ENCODE results near the gene XPR1. TPM values are rescaled to one million over a fixed set of nuclear protein-coding genes. Genes with fewer than 3 reads are reported as not detected.
A peak's percentile ranks its signal among the peaks of the same experiment; 100 is the strongest.

Gene XPR1
- total and polyA plus RNA-seq, 8 donors, result 0.92 to 27.0 (median 4.5) TPM

DNA sequence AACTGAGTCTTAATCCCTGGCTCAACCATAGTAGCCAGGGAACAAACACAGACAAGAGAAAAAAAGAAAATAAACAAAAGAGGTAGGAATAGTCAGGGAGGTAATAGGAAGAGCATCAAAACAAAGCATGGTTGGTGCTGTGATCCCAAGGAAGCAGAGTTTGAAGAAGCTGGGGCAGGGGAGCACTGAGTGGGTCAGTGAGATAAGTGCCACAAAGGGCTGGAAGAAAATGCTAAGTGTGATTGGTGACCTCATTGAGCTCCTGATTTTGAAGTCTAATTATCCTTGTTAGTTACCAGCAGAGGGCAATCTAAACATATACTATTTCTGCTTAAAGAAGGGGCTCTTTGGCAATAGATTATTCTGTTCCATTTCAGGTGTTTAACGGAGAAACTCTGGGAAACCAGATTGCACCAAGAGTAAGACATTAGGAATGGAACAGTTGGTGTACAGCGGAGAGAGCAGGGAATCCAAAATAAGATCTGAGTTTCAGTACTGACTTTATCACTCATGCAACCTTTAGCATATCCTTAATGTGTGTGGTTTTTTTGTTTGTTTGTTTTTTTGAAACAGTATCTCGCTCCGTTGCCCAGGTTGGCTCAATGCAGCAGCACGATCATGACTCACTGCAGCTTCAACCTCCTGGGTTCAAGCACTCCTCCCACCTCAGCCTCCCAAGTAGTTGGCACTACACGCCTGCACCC lies 250.1 kb downstream of the XPR1 start:
- Histone ChIP-seq H3K9me3 (no peaks in the 10 kb centered on the region), H3K27ac (no peak overlapping the region), H3K4me3 (no peak overlapping the region), H3K4me1 (peaks cover 0 to 8% (median 0%) of the 10 kb centered on the region in 4 donors), H3K36me3 (peaks cover 0 to 40% (median 18%) of the 10 kb centered on the region in 4 donors), H3K27me3 (no peaks in the 10 kb centered on the region)
- peak in 1 of 2 donors; percentile 70 for DNase-seq
- TF ChIP-seq EP300 (IDR thresholded peaks at IDR 0.05) (no peak), POLR2AphosphoS5 (IDR thresholded peaks at IDR 0.05) (no peak), POLR2A (IDR thresholded peaks at IDR 0.05) (no peak)
- TF ChIP-seq, protein P1, sequence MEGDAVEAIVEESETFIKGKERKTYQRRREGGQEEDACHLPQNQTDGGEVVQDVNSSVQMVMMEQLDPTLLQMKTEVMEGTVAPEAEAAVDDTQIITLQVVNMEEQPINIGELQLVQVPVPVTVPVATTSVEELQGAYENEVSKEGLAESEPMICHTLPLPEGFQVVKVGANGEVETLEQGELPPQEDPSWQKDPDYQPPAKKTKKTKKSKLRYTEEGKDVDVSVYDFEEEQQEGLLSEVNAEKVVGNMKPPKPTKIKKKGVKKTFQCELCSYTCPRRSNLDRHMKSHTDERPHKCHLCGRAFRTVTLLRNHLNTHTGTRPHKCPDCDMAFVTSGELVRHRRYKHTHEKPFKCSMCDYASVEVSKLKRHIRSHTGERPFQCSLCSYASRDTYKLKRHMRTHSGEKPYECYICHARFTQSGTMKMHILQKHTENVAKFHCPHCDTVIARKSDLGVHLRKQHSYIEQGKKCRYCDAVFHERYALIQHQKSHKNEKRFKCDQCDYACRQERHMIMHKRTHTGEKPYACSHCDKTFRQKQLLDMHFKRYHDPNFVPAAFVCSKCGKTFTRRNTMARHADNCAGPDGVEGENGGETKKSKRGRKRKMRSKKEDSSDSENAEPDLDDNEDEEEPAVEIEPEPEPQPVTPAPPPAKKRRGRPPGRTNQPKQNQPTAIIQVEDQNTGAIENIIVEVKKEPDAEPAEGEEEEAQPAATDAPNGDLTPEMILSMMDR (IDR thresholded peaks at IDR 0.05), result peak in 4 of 7 experiments; percentile 5 to 49 (median 37)
- 42 to 65% (median 51%) methylated on average over 6 of the region's 6 CpGs for WGBS, 5 donors
- intact Hi-C loops (cut with DNase I; ENCODE audit: low total_unique reads), result loop anchor here (10.0 kb wide), 1 partner anchor 263 kb away; no protein-coding TSS in a partner anchor

DNA sequence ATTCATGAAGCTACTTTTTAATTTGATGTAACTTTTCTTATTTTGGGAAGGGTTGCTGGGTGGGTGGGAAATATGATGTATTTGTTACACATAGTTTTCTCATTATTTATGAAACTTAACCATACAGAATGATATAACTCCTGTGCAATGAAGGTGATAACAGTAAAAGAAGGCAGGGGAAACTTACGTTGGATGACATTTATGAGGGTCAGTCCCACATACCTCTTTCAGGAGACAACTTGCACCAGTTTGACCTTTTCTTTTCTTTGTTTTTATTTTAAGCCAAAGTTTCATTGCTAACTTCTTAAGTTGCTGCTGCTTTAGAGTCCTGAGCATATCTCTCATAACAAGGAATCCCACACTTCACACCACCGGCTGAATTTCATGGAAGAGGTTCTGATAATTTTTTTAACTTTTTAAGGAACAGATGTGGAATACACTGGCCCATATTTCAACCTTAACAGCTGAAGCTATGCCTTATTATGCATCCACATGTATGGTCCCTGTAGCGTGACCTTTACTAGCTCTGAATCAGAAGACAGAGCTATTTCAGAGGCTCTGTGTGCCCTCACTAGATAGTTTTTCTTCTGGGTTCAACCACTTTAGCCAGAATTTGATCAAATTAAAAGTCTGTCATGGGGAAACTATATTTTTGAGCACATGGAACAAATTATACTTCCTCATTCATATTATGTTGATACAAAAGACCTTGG lies 252.9 kb downstream of the XPR1 start:
- TF ChIP-seq EP300 (IDR thresholded peaks at IDR 0.05) (no peak), POLR2A (IDR thresholded peaks at IDR 0.05) (no peak)
- Histone ChIP-seq H3K36me3 (peaks cover 0 to 24% (median 15%) of the 10 kb centered on the region in 4 donors), H3K4me1 (peaks cover 0 to 8% (median 0%) of the 10 kb centered on the region in 4 donors), H3K4me3 (no peak overlapping the region), H3K9me3 (no peaks in the 10 kb centered on the region), H3K27me3 (no peaks in the 10 kb centered on the region), H3K27ac (no peak overlapping the region)
- intact Hi-C loops (cut with DNase I; ENCODE audit: low total_unique reads), result loop anchor here (10.0 kb wide), 1 partner anchor 260 kb away; no protein-coding TSS in a partner anchor
- no peak for DNase-seq
- 89 to 99% (median 93%) methylated on average over 3 of the region's 3 CpGs for WGBS, 5 donors

DNA sequence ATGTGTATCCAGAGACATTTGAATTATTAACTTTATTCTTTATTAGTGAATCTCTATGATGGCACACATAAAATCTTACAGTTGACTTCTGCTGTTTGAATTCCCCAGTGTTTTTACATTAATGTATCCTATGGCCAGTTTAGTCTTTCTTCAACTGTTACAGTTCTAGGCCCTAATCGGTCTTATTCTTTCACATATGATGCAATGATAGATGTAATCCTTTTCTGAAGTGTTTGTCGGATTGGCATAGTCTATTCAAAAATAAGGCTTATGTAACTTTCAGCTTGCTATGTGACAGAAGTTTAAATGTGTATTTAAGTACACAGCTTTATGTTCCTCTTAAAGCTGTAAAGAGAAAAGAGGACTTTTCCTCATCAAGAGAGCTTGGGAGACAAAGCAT lies 254.5 kb downstream of the XPR1 start:
- peaks cover 0 to 8% (median 0%) of the 10 kb centered on the region in 4 donors for H3K4me1 ChIP-seq
- TF ChIP-seq POLR2A (IDR thresholded peaks at IDR 0.05) (no peak), POLR2AphosphoS5 (IDR thresholded peaks at IDR 0.05) (no peak), EP300 (IDR thresholded peaks at IDR 0.05) (no peak)
- TF ChIP-seq, protein P1 (IDR thresholded peaks at IDR 0.05), result no peak
- intact Hi-C loops (cut with DNase I; ENCODE audit: low total_unique reads), result loop anchor here (10.0 kb wide), 1 partner anchor 258 kb away; no protein-coding TSS in a partner anchor
- H3K9me3 ChIP-seq, result no peaks in the 10 kb centered on the region
- no peaks in the 10 kb centered on the region for H3K27me3 ChIP-seq
- no peak overlapping the region for H3K27ac ChIP-seq
- DNase-seq, result no peak
- H3K4me3 ChIP-seq, result no peak overlapping the region
- 84 to 95% (median 94%) methylated on average over 2 of the region's 2 CpGs for WGBS, 5 donors
- H3K36me3 ChIP-seq, result peaks cover 0 to 18% (median 6%) of the 10 kb centered on the region in 4 donors

DNA sequence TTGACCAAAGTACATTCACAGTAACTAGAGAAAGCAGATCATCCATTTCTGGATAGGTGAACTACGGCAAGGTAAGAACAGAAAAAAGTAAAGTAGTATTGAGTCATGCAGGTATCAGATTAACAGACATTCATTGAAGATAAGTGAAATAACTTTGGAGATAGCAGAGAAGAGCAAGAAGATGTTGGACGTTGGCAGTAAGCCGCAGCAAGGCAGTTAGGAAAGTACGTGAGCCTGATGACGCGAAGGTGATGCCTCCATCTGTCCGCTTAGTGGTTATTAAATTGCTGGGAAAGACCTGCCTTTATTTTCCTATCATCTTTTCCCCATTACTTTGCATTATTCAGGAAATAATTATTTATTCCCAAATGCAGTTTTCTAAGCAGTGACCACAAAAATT lies 256.0 kb downstream of the XPR1 start:
- Histone ChIP-seq H3K4me3 (no peak overlapping the region), H3K36me3 (peaks cover 0 to 18% (median 6%) of the 10 kb centered on the region in 4 donors), H3K9me3 (no peaks in the 10 kb centered on the region), H3K27me3 (no peaks in the 10 kb centered on the region), H3K4me1 (no peaks in the 10 kb centered on the region), H3K27ac (no peak overlapping the region)
- intact Hi-C loops (cut with DNase I; ENCODE audit: low total_unique reads), result loop anchor here (10.0 kb wide), 1 partner anchor 257 kb away; no protein-coding TSS in a partner anchor
- TF ChIP-seq POLR2A (IDR thresholded peaks at IDR 0.05), result no peak
- no peak for TF ChIP-seq EP300 (IDR thresholded peaks at IDR 0.05)
- TF ChIP-seq, protein P1 (IDR thresholded peaks at IDR 0.05), result no peak
- TF ChIP-seq POLR2AphosphoS5 (IDR thresholded peaks at IDR 0.05), result no peak
- DNase-seq, result no peak
- WGBS, 5 donors, result 93 to 97% (median 96%) methylated on average over 7 of the region's 7 CpGs
